DND-41 (cell line): ENCODE data around the gene ADAM10.

Experiments used
- EZH2 ChIP-seq: IDR thresholded peaks from 3 replicates; pipeline ENCODE4 v1.6.1; 2012; ENCODE audit warnings: borderline replicate concordance, low read depth, mild to moderate bottlenecking, moderate library complexity, low read length, inconsistent platforms; ENCODE audit not compliant: severe bottlenecking
- TF ChIP-seq, protein P1 (sequence below): IDR thresholded peaks from 2 replicates; pipeline ENCODE4 v1.5.1; 2012; ENCODE audit warnings: borderline replicate concordance, low read length, moderate library complexity, mild to moderate bottlenecking; ENCODE audit not compliant: poor library complexity, severe bottlenecking; ENCODE audit errors: extremely low read depth

DNA sequence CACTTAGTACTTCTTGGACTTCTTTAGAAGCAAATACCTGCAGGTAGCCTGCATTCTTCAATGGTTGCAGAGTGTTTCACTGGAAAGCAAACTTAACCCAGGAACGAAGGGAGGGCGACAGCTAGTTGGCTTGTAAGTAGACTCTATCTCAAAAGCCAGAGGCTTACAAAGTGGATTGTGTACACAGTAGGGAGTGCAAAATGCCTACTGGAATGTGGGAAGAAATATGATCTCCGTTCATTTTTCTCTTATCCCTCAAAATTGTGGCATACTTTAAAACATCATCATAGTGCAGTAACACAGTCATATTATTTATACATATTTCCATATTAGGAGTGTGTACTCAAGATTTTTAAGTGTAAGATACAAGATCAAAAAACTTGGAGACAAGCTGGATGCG lies 162.0 kb downstream of the ADAM10 start:
- TF ChIP-seq, protein P1, sequence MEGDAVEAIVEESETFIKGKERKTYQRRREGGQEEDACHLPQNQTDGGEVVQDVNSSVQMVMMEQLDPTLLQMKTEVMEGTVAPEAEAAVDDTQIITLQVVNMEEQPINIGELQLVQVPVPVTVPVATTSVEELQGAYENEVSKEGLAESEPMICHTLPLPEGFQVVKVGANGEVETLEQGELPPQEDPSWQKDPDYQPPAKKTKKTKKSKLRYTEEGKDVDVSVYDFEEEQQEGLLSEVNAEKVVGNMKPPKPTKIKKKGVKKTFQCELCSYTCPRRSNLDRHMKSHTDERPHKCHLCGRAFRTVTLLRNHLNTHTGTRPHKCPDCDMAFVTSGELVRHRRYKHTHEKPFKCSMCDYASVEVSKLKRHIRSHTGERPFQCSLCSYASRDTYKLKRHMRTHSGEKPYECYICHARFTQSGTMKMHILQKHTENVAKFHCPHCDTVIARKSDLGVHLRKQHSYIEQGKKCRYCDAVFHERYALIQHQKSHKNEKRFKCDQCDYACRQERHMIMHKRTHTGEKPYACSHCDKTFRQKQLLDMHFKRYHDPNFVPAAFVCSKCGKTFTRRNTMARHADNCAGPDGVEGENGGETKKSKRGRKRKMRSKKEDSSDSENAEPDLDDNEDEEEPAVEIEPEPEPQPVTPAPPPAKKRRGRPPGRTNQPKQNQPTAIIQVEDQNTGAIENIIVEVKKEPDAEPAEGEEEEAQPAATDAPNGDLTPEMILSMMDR: no peak
- no peak for TF ChIP-seq EZH2
